ENCODE results near the gene ZNRF2.

DNA sequence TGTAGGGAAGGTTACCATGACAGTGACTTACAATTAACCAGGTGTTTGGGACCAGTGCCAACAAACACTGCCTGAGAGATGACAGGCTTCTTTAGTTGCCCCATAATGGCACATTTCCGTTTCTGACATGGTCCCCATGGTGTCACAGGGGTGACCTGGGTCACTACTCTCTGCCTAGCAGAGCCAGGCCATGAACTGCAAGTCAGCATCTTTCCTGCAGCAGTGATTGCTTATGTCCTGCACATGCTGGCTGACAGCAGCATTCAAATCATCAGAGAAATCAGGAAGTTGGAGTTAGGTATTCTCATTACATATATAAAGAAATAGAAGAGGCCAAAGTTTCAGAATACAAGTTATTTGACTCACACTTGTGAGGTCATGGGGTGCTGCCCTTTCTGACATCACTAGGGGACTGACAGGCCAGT is 47.1 kb upstream of the ZNRF2 start:
- TF ChIP-seq, protein P1, sequence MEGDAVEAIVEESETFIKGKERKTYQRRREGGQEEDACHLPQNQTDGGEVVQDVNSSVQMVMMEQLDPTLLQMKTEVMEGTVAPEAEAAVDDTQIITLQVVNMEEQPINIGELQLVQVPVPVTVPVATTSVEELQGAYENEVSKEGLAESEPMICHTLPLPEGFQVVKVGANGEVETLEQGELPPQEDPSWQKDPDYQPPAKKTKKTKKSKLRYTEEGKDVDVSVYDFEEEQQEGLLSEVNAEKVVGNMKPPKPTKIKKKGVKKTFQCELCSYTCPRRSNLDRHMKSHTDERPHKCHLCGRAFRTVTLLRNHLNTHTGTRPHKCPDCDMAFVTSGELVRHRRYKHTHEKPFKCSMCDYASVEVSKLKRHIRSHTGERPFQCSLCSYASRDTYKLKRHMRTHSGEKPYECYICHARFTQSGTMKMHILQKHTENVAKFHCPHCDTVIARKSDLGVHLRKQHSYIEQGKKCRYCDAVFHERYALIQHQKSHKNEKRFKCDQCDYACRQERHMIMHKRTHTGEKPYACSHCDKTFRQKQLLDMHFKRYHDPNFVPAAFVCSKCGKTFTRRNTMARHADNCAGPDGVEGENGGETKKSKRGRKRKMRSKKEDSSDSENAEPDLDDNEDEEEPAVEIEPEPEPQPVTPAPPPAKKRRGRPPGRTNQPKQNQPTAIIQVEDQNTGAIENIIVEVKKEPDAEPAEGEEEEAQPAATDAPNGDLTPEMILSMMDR (conservative IDR thresholded peaks at IDR 0.05; ENCODE audit: low read depth, low read length) = no peak
- TF ChIP-seq, protein P2, sequence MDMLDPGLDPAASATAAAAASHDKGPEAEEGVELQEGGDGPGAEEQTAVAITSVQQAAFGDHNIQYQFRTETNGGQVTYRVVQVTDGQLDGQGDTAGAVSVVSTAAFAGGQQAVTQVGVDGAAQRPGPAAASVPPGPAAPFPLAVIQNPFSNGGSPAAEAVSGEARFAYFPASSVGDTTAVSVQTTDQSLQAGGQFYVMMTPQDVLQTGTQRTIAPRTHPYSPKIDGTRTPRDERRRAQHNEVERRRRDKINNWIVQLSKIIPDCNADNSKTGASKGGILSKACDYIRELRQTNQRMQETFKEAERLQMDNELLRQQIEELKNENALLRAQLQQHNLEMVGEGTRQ (IDR thresholded peaks at IDR 0.05; ENCODE audit: low read depth, low read length) = no peak
- no peak for TF ChIP-seq RCOR1 (IDR thresholded peaks at IDR 0.05; ENCODE audit: insufficient replicate concordance, low read length)
- TF ChIP-seq MXI1 (IDR thresholded peaks at IDR 0.05; ENCODE audit: borderline replicate concordance, low read depth, low read length) = no peak
- no peak for TF ChIP-seq SMC3 (IDR thresholded peaks at IDR 0.05; ENCODE audit: low read depth, low read length)
- no peak for TF ChIP-seq POLR2A (IDR thresholded peaks at IDR 0.05; ENCODE audit: low read depth, low read length)
- TF ChIP-seq RFX5 (IDR thresholded peaks at IDR 0.05; ENCODE audit: low read depth, low read length) = no peak
- TF ChIP-seq MAFK (IDR thresholded peaks at IDR 0.05; ENCODE audit: low read depth, low read length) = no peak
- no peak for TF ChIP-seq BHLHE40 (IDR thresholded peaks at IDR 0.05; ENCODE audit: low read depth, low read length)
- TF ChIP-seq RAD21 (IDR thresholded peaks at IDR 0.05; ENCODE audit: low read length) = no peak

Data from IMR-90 (cell line).